D721Med (cell line): ENCODE results near the gene SRGN.

Experiments
- DNase-seq: peaks from one replicate; pipeline ENCODE4 v3.0.0; 2011; ENCODE audit warnings: low spot score; ENCODE audit not compliant: insufficient read length
- FAIRE-seq: peaks from 2 replicates; lab custom pipeline; 2011; peaks lifted over from hg19 to GRCh38; lab: Jason Lieb, UNC
- TF ChIP-seq, protein P1 (sequence below): IDR thresholded peaks from 2 replicates; pipeline ENCODE4 v1.5.1; 2012; ENCODE audit warnings: mild to moderate bottlenecking, control low read depth; ENCODE audit not compliant: insufficient read depth; ENCODE audit errors: missing control alignments

Gene SRGN

DNA sequence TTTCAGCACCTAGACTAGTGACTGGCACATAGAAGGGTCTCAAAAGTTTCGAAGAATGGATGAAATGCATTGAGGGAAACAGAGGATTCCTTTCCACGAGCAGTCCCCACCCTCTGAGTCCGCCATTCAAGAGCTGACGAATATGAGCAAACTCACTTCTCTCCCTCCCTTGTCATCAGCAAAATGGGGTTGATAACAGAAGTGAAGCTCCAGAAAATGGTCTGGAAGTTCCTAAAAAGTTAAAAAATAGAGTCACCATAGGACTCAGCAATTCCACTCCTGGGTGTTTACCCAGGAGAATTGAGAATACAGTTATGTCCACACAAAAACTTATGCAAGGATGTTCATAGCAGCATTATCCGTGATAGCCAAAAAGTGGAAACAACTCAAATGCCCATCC, 25.0 kb upstream of the SRGN start:
- TF ChIP-seq, protein P1, sequence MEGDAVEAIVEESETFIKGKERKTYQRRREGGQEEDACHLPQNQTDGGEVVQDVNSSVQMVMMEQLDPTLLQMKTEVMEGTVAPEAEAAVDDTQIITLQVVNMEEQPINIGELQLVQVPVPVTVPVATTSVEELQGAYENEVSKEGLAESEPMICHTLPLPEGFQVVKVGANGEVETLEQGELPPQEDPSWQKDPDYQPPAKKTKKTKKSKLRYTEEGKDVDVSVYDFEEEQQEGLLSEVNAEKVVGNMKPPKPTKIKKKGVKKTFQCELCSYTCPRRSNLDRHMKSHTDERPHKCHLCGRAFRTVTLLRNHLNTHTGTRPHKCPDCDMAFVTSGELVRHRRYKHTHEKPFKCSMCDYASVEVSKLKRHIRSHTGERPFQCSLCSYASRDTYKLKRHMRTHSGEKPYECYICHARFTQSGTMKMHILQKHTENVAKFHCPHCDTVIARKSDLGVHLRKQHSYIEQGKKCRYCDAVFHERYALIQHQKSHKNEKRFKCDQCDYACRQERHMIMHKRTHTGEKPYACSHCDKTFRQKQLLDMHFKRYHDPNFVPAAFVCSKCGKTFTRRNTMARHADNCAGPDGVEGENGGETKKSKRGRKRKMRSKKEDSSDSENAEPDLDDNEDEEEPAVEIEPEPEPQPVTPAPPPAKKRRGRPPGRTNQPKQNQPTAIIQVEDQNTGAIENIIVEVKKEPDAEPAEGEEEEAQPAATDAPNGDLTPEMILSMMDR = no peak
- no peak for FAIRE-seq
- DNase-seq = no peak

DNA sequence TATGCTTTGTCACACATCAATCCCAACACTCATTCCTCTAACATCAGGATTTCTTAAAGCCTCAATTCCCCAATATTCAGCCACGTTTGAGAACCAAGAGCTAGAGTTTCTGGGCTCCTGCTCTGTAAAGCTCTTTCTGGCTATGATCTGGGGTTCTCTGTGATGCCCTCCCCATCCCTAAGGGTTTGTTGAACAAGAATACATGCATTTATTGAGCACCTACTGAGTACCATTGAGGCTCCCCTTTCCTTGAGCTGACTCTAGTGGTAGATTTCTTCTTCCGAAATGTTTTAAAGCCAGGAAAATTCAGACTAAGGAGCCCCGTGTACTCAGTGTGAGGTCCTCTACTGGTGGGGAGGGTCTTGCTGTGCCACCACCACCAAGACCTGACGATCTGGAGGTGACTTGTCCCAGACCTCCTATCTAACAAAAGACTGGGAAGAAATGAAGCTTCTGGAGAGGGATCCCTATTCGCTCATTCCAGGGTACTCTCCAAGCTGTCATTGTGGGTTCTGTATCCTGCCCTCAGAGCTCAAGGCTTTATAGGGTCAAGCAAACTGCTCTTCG, 23.1 kb upstream of the SRGN start:
- FAIRE-seq (no peak), DNase-seq (no peak)
- TF ChIP-seq, protein P1 = no peak

DNA sequence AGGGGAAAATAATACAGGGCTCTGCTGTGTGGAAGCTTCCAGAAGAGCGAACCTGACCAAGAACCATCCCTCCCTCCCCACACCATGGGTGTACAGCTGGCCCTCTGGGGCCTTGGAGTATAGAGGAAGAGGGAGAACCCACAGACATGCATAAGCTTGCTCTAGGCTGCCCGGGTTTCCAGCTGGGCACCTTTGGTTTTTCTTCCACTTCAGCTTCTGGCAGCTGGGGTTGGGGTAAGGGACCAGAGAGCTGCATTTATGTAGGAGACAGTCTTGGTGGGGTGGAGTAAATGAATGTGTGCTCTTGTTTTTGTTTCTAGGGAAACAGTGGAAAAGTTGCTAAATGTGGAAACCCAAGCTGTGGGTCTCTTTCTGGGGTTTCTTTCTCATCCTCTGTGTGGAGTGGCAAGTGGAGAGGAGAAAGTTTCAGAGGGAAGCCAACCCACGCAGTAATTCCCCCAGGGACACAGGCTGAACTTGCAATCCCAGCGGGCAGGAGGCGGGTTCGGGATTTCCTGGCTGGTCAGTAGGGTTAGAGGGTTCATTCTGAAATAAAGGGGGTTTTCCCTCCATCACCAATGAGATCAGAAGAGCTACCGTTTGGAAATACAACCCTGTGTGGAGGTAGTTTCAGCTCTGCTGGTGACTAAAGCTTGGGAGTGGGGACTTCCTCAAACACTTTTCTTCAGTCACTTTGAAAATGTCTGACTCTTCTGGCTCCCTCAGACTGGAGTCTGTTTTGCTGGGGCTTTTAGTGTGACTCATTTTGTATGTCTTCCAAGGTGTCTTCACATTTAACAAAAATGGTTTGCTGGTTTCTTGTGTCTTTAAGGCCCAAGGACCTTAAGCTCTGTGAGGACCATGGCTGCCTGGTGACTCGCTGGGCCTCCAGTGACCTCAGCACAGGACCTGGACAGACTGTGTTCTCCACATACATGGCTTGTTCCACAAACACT, 22.2 kb upstream of the SRGN start:
- FAIRE-seq (no peak), DNase-seq (no peak)
- TF ChIP-seq, protein P1 = no peak

DNA sequence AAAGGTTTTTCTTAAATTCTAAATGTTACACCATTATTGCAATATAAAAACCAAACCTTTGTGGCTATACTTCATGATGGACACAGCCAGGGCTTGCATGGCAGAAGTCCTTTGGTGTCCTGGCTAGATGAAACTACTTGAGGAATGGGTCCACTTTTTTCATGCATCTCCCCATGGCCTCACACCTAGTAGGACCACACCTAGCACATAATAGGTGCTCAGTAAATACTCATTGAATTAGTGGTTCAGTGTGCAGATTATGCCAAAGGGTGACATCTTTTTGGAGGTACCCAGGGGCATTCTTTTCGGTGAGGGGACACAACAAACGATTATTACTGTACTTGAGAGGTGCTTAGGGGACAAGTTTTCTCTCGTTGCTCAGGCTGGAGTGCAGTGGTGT, 20.7 kb upstream of the SRGN start:
- TF ChIP-seq, protein P1 = no peak
- FAIRE-seq = no peak

DNA sequence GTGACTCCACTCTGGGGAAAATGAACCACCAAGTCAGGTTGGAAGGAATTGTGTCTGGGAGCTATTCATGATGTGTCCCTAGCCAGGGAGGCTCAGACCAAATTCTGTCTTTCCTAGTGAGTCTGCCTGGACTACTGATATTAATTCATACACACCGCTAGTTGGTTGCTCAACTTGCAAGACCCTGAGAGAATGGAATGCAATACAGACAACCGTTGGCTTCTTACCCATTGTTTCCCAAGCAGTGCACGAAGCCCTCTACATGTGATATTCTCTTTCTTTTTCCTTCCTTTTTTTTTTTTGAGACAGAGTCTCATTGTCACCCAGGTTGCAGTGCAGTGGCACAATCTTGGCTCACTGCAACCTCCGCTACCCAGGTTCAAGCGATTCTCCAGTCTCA, 19.4 kb upstream of the SRGN start:
- DNase-seq = no peak
- TF ChIP-seq, protein P1 = no peak
- FAIRE-seq = no peak

More for the DNA sequence above, 20.7 kb upstream of the SRGN start:
- DNase-seq = no peak

DNA sequence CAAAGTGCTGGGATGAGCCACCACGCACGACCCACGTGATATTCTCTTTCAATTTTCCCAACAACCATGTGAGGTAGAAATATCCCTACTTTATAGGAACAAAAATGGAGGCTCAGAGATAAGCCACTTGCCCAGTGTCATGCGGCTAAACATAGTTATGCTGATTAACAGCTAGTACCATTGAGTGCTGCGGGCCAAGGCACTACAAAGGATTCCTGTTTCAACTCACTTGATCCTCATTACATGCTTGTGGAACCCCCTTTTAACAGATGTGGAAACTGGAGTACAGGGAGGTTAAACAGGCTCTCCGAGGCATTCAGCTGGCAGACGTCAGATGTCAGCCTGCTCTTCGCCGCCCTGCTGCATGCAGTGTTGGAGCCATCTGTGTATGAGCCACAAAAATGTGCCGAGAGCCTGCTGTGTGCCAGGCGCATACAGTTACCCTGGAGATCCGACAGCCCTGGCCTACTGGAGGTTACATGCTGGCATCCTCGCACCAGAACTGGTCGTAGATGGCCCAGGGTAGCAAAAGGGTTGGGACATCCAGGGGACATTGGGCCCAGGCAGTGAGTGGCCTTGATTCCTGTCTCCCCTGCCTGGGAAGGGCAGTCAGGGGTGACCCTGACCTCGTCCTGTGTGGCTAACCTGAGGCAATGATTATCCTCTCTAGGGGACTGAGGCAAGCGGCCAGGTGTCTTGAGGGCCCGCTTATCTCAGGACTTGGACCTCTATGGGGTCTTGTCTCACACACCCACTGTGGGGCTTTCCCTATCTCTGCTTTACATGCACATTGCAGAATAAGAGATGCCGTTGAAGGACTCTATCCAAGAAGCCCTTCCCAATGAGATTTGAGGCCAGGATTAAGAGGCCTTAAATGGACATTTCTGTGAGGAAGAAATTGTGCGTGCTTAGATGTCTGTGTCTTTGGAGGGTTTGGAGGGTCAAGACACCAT, 18.5 kb upstream of the SRGN start:
- DNase-seq (no peak), FAIRE-seq (no peak)
- TF ChIP-seq, protein P1 = no peak
